ENCODE results near the gene ASPA.

ASPA gene

DNA sequence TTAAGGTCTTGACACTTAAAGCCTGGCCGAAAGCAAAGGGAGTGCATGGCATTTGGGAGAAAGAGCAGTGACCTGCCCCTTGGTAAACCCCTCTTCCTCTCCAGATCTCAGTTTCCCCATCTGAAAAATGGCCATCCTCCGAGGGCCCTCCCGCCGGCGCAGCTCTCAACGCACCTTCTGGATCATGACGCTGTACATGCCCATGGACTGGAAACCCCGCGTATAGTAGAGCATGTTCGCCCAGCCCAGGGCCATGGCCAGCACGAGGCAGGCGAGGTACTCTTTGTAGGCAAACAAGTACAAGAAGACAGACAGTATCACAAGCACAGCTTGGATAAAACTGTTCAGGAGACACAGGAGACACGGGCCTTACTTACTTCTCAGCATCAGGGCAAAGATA is 48.2 kb downstream of the ASPA start:
- Histone ChIP-seq H3K79me2 (ENCODE audit: control insufficient read depth, low read length) (no peaks in the 10 kb centered on the region), H3K27me3 (ENCODE audit: control insufficient read depth, low read length) (no peaks in the 10 kb centered on the region), H3K4me1 (ENCODE audit: control insufficient read depth, low read length) (no peaks in the 10 kb centered on the region), H3K9me2 (replicated peaks; ENCODE audit: control insufficient read depth, low read length) (no peaks in the 10 kb centered on the region), H3K27ac (ENCODE audit: low read depth, low read length) (no peak overlapping the region), H4K20me1 (ENCODE audit: control insufficient read depth, insufficient read depth, low read depth, low read length) (no peaks in the 10 kb centered on the region), H3F3A (ENCODE audit: control insufficient read depth, insufficient read depth) (no peaks in the 10 kb centered on the region), H3K9me3 (ENCODE audit: control insufficient read depth, insufficient read depth, low read length) (no peaks in the 10 kb centered on the region), H3K36me3 (ENCODE audit: control insufficient read depth, low read length) (no peaks in the 10 kb centered on the region), H3K4me2 (ENCODE audit: low read length) (no peak overlapping the region), H3K4me3 (ENCODE audit: low read length) (no peak overlapping the region)
- TF ChIP-seq, protein P1, sequence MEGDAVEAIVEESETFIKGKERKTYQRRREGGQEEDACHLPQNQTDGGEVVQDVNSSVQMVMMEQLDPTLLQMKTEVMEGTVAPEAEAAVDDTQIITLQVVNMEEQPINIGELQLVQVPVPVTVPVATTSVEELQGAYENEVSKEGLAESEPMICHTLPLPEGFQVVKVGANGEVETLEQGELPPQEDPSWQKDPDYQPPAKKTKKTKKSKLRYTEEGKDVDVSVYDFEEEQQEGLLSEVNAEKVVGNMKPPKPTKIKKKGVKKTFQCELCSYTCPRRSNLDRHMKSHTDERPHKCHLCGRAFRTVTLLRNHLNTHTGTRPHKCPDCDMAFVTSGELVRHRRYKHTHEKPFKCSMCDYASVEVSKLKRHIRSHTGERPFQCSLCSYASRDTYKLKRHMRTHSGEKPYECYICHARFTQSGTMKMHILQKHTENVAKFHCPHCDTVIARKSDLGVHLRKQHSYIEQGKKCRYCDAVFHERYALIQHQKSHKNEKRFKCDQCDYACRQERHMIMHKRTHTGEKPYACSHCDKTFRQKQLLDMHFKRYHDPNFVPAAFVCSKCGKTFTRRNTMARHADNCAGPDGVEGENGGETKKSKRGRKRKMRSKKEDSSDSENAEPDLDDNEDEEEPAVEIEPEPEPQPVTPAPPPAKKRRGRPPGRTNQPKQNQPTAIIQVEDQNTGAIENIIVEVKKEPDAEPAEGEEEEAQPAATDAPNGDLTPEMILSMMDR (IDR thresholded peaks at IDR 0.05; ENCODE audit: low read depth, low read length, poor library complexity, severe bottlenecking), result no peak
- TF ChIP-seq EZH2phosphoT487 (IDR thresholded peaks at IDR 0.05; ENCODE audit: borderline replicate concordance, low read length), result no peak

DNA sequence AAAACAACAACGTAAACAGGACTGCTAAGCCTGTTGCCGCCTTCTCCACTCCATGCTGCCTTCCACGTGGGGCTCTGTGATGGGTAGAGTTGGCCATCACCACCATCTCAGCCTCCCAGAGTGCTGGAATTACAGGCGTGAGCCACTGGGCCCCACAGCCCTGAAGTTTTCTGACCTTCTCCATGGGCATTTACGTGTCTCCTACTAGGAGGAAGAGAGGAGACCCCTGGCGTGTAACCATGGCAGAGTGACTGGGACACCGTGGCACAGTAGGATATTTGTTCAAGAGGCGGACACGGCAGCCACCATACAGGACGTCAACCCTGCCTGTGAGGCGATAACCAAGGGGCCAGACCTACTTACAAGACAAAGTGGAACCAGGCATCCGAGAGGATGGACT is 50.7 kb downstream of the ASPA start:
- no peaks in the 10 kb centered on the region for H3K9me2 ChIP-seq (replicated peaks; ENCODE audit: control insufficient read depth, low read length)
- H3K27ac ChIP-seq (ENCODE audit: low read depth, low read length), result no peak overlapping the region
- no peaks in the 10 kb centered on the region for H3K79me2 ChIP-seq (ENCODE audit: control insufficient read depth, low read length)
- H4K20me1 ChIP-seq (ENCODE audit: control insufficient read depth, insufficient read depth, low read depth, low read length), result no peaks in the 10 kb centered on the region
- TF ChIP-seq, protein P1 (IDR thresholded peaks at IDR 0.05; ENCODE audit: low read depth, low read length, poor library complexity, severe bottlenecking), result no peak
- no peak for TF ChIP-seq EZH2phosphoT487 (IDR thresholded peaks at IDR 0.05; ENCODE audit: borderline replicate concordance, low read length)
- H3F3A ChIP-seq (ENCODE audit: control insufficient read depth, insufficient read depth), result no peaks in the 10 kb centered on the region
- H3K27me3 ChIP-seq (ENCODE audit: control insufficient read depth, low read length), result no peaks in the 10 kb centered on the region
- no peaks in the 10 kb centered on the region for H3K9me3 ChIP-seq (ENCODE audit: control insufficient read depth, insufficient read depth, low read length)
- H3K4me3 ChIP-seq (ENCODE audit: low read length), result no peak overlapping the region
- no peak overlapping the region for H3K4me2 ChIP-seq (ENCODE audit: low read length)
- no peaks in the 10 kb centered on the region for H3K4me1 ChIP-seq (ENCODE audit: control insufficient read depth, low read length)
- H3K36me3 ChIP-seq (ENCODE audit: control insufficient read depth, low read length), result no peaks in the 10 kb centered on the region

DNA sequence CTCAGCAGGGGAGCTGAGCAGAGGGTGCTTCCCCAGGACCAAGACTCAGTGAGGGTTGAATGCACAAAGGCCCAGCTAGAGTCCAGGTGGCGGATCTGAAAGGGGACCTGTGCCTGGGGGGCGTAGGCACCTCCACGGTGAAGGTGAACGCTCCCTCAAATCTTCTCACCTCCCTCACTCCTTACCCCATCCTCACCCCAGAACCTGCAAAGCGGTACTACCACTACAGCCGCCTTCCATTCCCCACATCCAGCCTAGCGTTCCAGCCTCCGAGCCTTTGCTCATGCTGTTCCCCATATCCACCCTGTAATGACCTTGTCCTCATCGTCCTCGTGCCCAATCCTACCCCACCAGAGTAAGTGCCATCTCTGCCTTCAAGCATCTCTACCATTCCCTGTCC is 51.2 kb downstream of the ASPA start:
- Histone ChIP-seq H3K27me3 (ENCODE audit: control insufficient read depth, low read length) (no peaks in the 10 kb centered on the region), H4K20me1 (ENCODE audit: control insufficient read depth, insufficient read depth, low read depth, low read length) (no peaks in the 10 kb centered on the region), H3K9me3 (ENCODE audit: control insufficient read depth, insufficient read depth, low read length) (no peaks in the 10 kb centered on the region), H3K27ac (ENCODE audit: low read depth, low read length) (no peak overlapping the region), H3K4me1 (ENCODE audit: control insufficient read depth, low read length) (no peaks in the 10 kb centered on the region), H3K36me3 (ENCODE audit: control insufficient read depth, low read length) (no peaks in the 10 kb centered on the region), H3K9me2 (replicated peaks; ENCODE audit: control insufficient read depth, low read length) (no peaks in the 10 kb centered on the region), H3K4me3 (ENCODE audit: low read length) (no peak overlapping the region), H3K79me2 (ENCODE audit: control insufficient read depth, low read length) (no peaks in the 10 kb centered on the region), H3F3A (ENCODE audit: control insufficient read depth, insufficient read depth) (no peaks in the 10 kb centered on the region), H3K4me2 (ENCODE audit: low read length) (no peak overlapping the region)
- TF ChIP-seq, protein P1 (IDR thresholded peaks at IDR 0.05; ENCODE audit: low read depth, low read length, poor library complexity, severe bottlenecking), result no peak
- TF ChIP-seq EZH2phosphoT487 (IDR thresholded peaks at IDR 0.05; ENCODE audit: borderline replicate concordance, low read length), result no peak

DNA sequence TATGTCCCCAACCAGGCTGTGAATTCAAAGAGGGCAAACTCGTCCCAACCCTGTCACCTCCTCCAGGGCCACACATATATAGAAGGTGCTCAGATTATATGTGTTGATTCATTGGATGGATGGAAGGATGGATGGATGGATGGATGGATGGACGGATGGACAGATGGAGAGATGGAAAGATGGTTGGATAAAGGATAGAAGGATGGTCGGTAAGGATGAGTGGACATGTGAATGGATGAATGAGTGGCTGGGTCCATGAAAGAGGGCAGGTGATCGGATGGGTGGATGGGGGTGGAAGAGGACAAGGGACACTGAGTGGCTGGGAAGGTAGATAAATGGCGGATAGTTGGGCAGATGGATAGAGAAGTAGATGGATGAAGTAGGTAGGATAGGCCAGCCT is 51.7 kb downstream of the ASPA start:
- H3F3A ChIP-seq (ENCODE audit: control insufficient read depth, insufficient read depth), result no peaks in the 10 kb centered on the region
- no peak overlapping the region for H3K4me3 ChIP-seq (ENCODE audit: low read length)
- H3K9me2 ChIP-seq (replicated peaks; ENCODE audit: control insufficient read depth, low read length), result no peaks in the 10 kb centered on the region
- no peak overlapping the region for H3K27ac ChIP-seq (ENCODE audit: low read depth, low read length)
- no peaks in the 10 kb centered on the region for H3K4me1 ChIP-seq (ENCODE audit: control insufficient read depth, low read length)
- no peaks in the 10 kb centered on the region for H3K27me3 ChIP-seq (ENCODE audit: control insufficient read depth, low read length)
- no peaks in the 10 kb centered on the region for H3K36me3 ChIP-seq (ENCODE audit: control insufficient read depth, low read length)
- TF ChIP-seq, protein P1 (IDR thresholded peaks at IDR 0.05; ENCODE audit: low read depth, low read length, poor library complexity, severe bottlenecking), result no peak
- no peak for TF ChIP-seq EZH2phosphoT487 (IDR thresholded peaks at IDR 0.05; ENCODE audit: borderline replicate concordance, low read length)
- no peaks in the 10 kb centered on the region for H3K9me3 ChIP-seq (ENCODE audit: control insufficient read depth, insufficient read depth, low read length)
- H4K20me1 ChIP-seq (ENCODE audit: control insufficient read depth, insufficient read depth, low read depth, low read length), result no peaks in the 10 kb centered on the region
- H3K79me2 ChIP-seq (ENCODE audit: control insufficient read depth, low read length), result no peaks in the 10 kb centered on the region
- no peak overlapping the region for H3K4me2 ChIP-seq (ENCODE audit: low read length)
